GM10266 (cell line): ENCODE data around the gene CACNB4.

Source experiments
- DNase-seq: peaks from one replicate; pipeline ENCODE4 v3.0.0; 2012; ENCODE audit errors: extremely low spot score
- CTCF ChIP-seq: IDR thresholded peaks from 2 replicates; pipeline ENCODE4 v1.5.1; 2012; ENCODE audit warnings: mild to moderate bottlenecking, low read depth; ENCODE audit not compliant: control insufficient read depth, insufficient read depth; ENCODE audit errors: missing control alignments

CACNB4 gene

GRCh38 chr2:151840216-151841046 is 258.4 kb downstream of the CACNB4 start:
- TF ChIP-seq CTCF: no peak
- peak; percentile 50 for DNase-seq

- no peak for TF ChIP-seq CTCF
- DNase-seq: no peak
These were observed 260.9 kb downstream of the CACNB4 start for GRCh38 chr2:151837926-151838325.

GRCh38 chr2:151833984-151834383 is 264.9 kb downstream of the CACNB4 start:
- no peak for TF ChIP-seq CTCF
- no peak for DNase-seq

GRCh38 chr2:151830961-151831360 is 267.9 kb downstream of the CACNB4 start:
- TF ChIP-seq CTCF: no peak
- DNase-seq: no peak

GRCh38 chr2:151828890-151829324 is 269.9 kb downstream of the CACNB4 start:
- no peak for TF ChIP-seq CTCF
- DNase-seq: no peak

GRCh38 chr2:151828143-151828889 is 270.5 kb downstream of the CACNB4 start, which contains the start of gene ARL5A:
ARL5A (minus strand) TSS chr2:151828421; CDS start chr2:151828176, 245 bp downstream.
- TF ChIP-seq CTCF: no peak
- peak; percentile 97 for DNase-seq
